Right atrium auricular region (tissue), 2 donors: ENCODE measurements around the gene NKAPL. TPM values are rescaled to one million over a fixed set of nuclear protein-coding genes. Genes with fewer than 3 reads are reported as not detected.

Source experiments
- DNase-seq: peaks from one replicate; pipeline ENCODE4 v3.0.0-alpha.2; 2019; ENCODE audit warnings: low spot score
- H3K27ac ChIP-seq, 2 donors: fragments of 200-600 bp; sonication (generic); 1 replicate in 1 of 2; 2 replicates in 1 of 2; pipeline ENCODE4 v1.5.1; 2016 to 2019
- H3K27me3 ChIP-seq, 2 donors: fragments of 200-600 bp; sonication (generic); one replicate each; pipeline versions ENCODE4 v1.5.1 to v1.6.0; 2017 to 2019
- H3K36me3 ChIP-seq: fragments of 200-600 bp; sonication (generic); one replicate; pipeline ENCODE4 v1.5.1; 2016
- H3K4me1 ChIP-seq, 2 donors: fragments of 200-600 bp; sonication (generic); one replicate each; pipeline versions ENCODE4 v1.5.1 to v1.6.0; 2017 to 2019
- H3K4me3 ChIP-seq, 2 donors: fragments of 200-600 bp; sonication (generic); 1 replicate in 1 of 2; 2 replicates in 1 of 2; pipeline ENCODE4 v1.5.1; 2017 to 2019; ENCODE audit warnings: mild to moderate bottlenecking in 1 of 2, moderate library complexity in 1 of 2
- H3K9me3 ChIP-seq, 2 donors: fragments of 200-600 bp; sonication (generic); one replicate each; pipeline ENCODE4 v1.5.1; 2019
- CTCF ChIP-seq, 2 donors: fragments of 200-600 bp; sonication (generic); IDR thresholded peaks; one replicate each; pipeline ENCODE4 v1.5.1; 2019; ENCODE audit warnings: antibody characterized with exemption in 2 of 2
- total RNA-seq, 2 donors: library from RNA; depleted of rRNA; stranded (reverse); fragments of >200 nt; gene quantifications; one replicate each; pipeline ENCODE4 v1.1.0, GENCODE V29; 2016

The NKAPL gene
- total RNA-seq, 2 donors from 2014 or later, result 3.1 to 5.1 TPM

- H3K27ac ChIP-seq, result peak overlapping the region; percentile 87 to 89
- no peaks in the 10 kb centered on the region for H3K36me3 ChIP-seq
- no peaks in the 10 kb centered on the region for H3K9me3 ChIP-seq
Measured at GRCh38 chr6:28266563-28266961, 7.5 kb downstream of the NKAPL start.

GRCh38 chr6:28266962-28267694 lies 8.0 kb downstream of the NKAPL start, which contains the start of gene ZSCAN26:
Gene ZSCAN26 (plus strand): TSS chr6:28267143. CDS start chr6:28271920, 4,777 bp downstream.
- DNase-seq, result peak; percentile 76
- no peak for TF ChIP-seq CTCF (IDR thresholded peaks at IDR 0.05)
- Histone ChIP-seq H3K27me3 (no peaks in the 10 kb centered on the region), H3K27ac (peak within 1 kb of the TSS; percentile 87 to 89), H3K36me3 (peaks cover 6% of the 10 kb centered on the region), H3K9me3 (no peaks in the 10 kb centered on the region), H3K4me3 (peak within 1 kb of the TSS; percentile 76 to 77), H3K4me1 (peaks cover 0 to 31% of the 10 kb centered on the region in 2 donors)

More at GRCh38 chr6:28266563-28266961, 7.5 kb downstream of the NKAPL start:
- Histone ChIP-seq H3K4me3 (peak overlapping the region; percentile 76 to 77), H3K27me3 (no peaks in the 10 kb centered on the region), H3K4me1 (peaks cover 0 to 31% of the 10 kb centered on the region in 2 donors)
- no peak for TF ChIP-seq CTCF (IDR thresholded peaks at IDR 0.05)
- no peak for DNase-seq

GRCh38 chr6:28267695-28268059 lies 8.6 kb downstream of the NKAPL start:
- peaks cover 0 to 31% of the 10 kb centered on the region in 2 donors for H3K4me1 ChIP-seq
- H3K36me3 ChIP-seq, result peaks cover 11% of the 10 kb centered on the region
- H3K27me3 ChIP-seq, result no peaks in the 10 kb centered on the region
- peak overlapping the region; percentile 87 to 89 for H3K27ac ChIP-seq
- no peaks in the 10 kb centered on the region for H3K9me3 ChIP-seq
- no peak for TF ChIP-seq CTCF (IDR thresholded peaks at IDR 0.05)
- H3K4me3 ChIP-seq, result peak overlapping the region; percentile 76 to 77
- no peak for DNase-seq

- no peaks in the 10 kb centered on the region for H3K9me3 ChIP-seq
- H3K27ac ChIP-seq, result no peak overlapping the region
- no peaks in the 10 kb centered on the region for H3K27me3 ChIP-seq
- no peak for DNase-seq
- no peak overlapping the region for H3K4me3 ChIP-seq
- TF ChIP-seq CTCF (IDR thresholded peaks at IDR 0.05), result no peak
- H3K36me3 ChIP-seq, result peaks cover 28% of the 10 kb centered on the region
- H3K4me1 ChIP-seq, result peaks cover 0 to 31% of the 10 kb centered on the region in 2 donors
Measured at GRCh38 chr6:28269492-28269891, 10.4 kb downstream of the NKAPL start.

- Histone ChIP-seq H3K27ac (no peak overlapping the region), H3K4me1 (no peaks in the 10 kb centered on the region), H3K27me3 (no peaks in the 10 kb centered on the region), H3K36me3 (peaks cover 53% of the 10 kb centered on the region), H3K9me3 (no peaks in the 10 kb centered on the region), H3K4me3 (no peak overlapping the region)
- no peak for TF ChIP-seq CTCF (IDR thresholded peaks at IDR 0.05)
- no peak for DNase-seq
Measured at GRCh38 chr6:28274888-28275287, 15.8 kb downstream of the NKAPL start.
